SK-N-SH treated with all-trans-retinoic acid at 6 μM for 48 hours (cell line): ENCODE results near the gene SLC13A2.

Source experiments
- ATAC-seq: fragments of 200-7000 bp; cut with Tn5 transposase; 3 replicates; pipeline ENCODE4 v1.9.1; 2020; ENCODE audit warnings: mild to moderate bottlenecking, moderate library complexity
- ARNTL ChIP-seq: fragments of 450-650 bp; formaldehyde crosslinking; IDR thresholded peaks from 2 replicates; pipeline ENCODE4 v1.5.0; 2020; ENCODE audit warnings: low read depth, mild to moderate bottlenecking, moderate library complexity, borderline replicate concordance
- BACH2 ChIP-seq: fragments of 250-450 bp; sonication (Bioruptor Pico); IDR thresholded peaks from 2 replicates; pipeline ENCODE4 v1.9.0; 2021; ENCODE audit warnings: mild to moderate bottlenecking, borderline replicate concordance
- CREB5 ChIP-seq: fragments of 250-450 bp; sonication (Bioruptor Pico); IDR thresholded peaks from 2 replicates; pipeline ENCODE4 v1.5.1; 2020; ENCODE audit warnings: low read depth, mild to moderate bottlenecking, moderate library complexity
- CSDC2 ChIP-seq: fragments of 250-450 bp; sonication (Bioruptor Pico); IDR thresholded peaks from 2 replicates; pipeline ENCODE4 v1.5.0; 2020; ENCODE audit warnings: mild to moderate bottlenecking, moderate library complexity
- CSRNP3 ChIP-seq: fragments of 250-450 bp; sonication (Bioruptor Pico); IDR thresholded peaks from 2 replicates; pipeline ENCODE4 v1.5.1; 2021; ENCODE audit warnings: mild to moderate bottlenecking, moderate library complexity
- ESRRG ChIP-seq: fragments of 250-450 bp; sonication (Bioruptor Pico); IDR thresholded peaks from 2 replicates; pipeline ENCODE4 v1.6.1; 2021; ENCODE audit warnings: mild to moderate bottlenecking
- GLIS3 ChIP-seq: fragments of 250-450 bp; sonication (Bioruptor Pico); IDR thresholded peaks from 2 replicates; pipeline ENCODE4 v1.5.0; 2020; ENCODE audit warnings: mild to moderate bottlenecking, moderate library complexity
- ISL1 ChIP-seq: fragments of 250-450 bp; sonication (Bioruptor Pico); IDR thresholded peaks from 2 replicates; pipeline ENCODE4 v2.1.2; 2022; ENCODE audit warnings: mild to moderate bottlenecking, moderate library complexity
- OSR1 ChIP-seq: fragments of 250-450 bp; sonication (Bioruptor Pico); IDR thresholded peaks from 2 replicates; pipeline ENCODE4 v1.8.0; 2022; ENCODE audit warnings: moderate library complexity, mild to moderate bottlenecking, inconsistent platforms
- PATZ1 ChIP-seq: fragments of 250-450 bp; sonication (Bioruptor Pico); IDR thresholded peaks from 2 replicates; pipeline ENCODE4 v1.8.0; 2020; ENCODE audit warnings: mild to moderate bottlenecking, moderate library complexity, borderline replicate concordance
- POU6F1 ChIP-seq: fragments of 250-450 bp; sonication (Bioruptor Pico); IDR thresholded peaks from 2 replicates; pipeline ENCODE4 v1.8.0; 2021; ENCODE audit warnings: low read depth, mild to moderate bottlenecking, moderate library complexity, borderline replicate concordance
- PPARA ChIP-seq: fragments of 250-450 bp; sonication (Bioruptor Pico); IDR thresholded peaks from 2 replicates; pipeline ENCODE4 v1.5.0; 2020; ENCODE audit warnings: mild to moderate bottlenecking, borderline replicate concordance
- RARB ChIP-seq: fragments of 250-450 bp; sonication (Bioruptor Pico); IDR thresholded peaks from 2 replicates; pipeline ENCODE4 v1.8.0; 2021; ENCODE audit warnings: mild to moderate bottlenecking, moderate library complexity
- SNAI2 ChIP-seq: fragments of 250-450 bp; sonication (Bioruptor Pico); IDR thresholded peaks from 2 replicates; pipeline ENCODE4 v1.5.0; 2020; ENCODE audit warnings: mild to moderate bottlenecking, moderate library complexity
- TCF4 ChIP-seq: fragments of 250-450 bp; sonication (Bioruptor Pico); IDR thresholded peaks from 2 replicates; pipeline ENCODE4 v1.8.0; 2021; ENCODE audit warnings: mild to moderate bottlenecking, moderate library complexity, borderline replicate concordance
- TOX ChIP-seq: fragments of 250-450 bp; sonication (Bioruptor Pico); IDR thresholded peaks from 2 replicates; pipeline ENCODE4 v1.8.0; 2021; ENCODE audit warnings: mild to moderate bottlenecking, moderate library complexity, borderline replicate concordance
- TSHZ2 ChIP-seq: fragments of 250-450 bp; sonication (Bioruptor Pico); IDR thresholded peaks from 2 replicates; pipeline ENCODE4 v1.5.0; 2020; ENCODE audit warnings: mild to moderate bottlenecking, moderate library complexity
- ZC3H10 ChIP-seq: fragments of 250-450 bp; sonication (Bioruptor Pico); IDR thresholded peaks from 2 replicates; pipeline ENCODE4 v1.5.1; 2021; ENCODE audit warnings: mild to moderate bottlenecking, moderate library complexity
- ZFP3 ChIP-seq: fragments of 250-450 bp; sonication (Bioruptor Pico); IDR thresholded peaks from 2 replicates; pipeline ENCODE4 v1.5.0; 2020; ENCODE audit warnings: mild to moderate bottlenecking, moderate library complexity
- ZFP30 ChIP-seq: fragments of 450-650 bp; formaldehyde crosslinking; IDR thresholded peaks from 2 replicates; pipeline ENCODE4 v1.5.0; 2022; ENCODE audit warnings: mild to moderate bottlenecking, moderate library complexity
- ZNF565 ChIP-seq: fragments of 450-650 bp; formaldehyde crosslinking; conservative IDR thresholded peaks from 2 replicates; pipeline ENCODE4 v1.5.0; 2020; ENCODE audit warnings: low read depth, mild to moderate bottlenecking, moderate library complexity
- ZNF70 ChIP-seq: fragments of 450-650 bp; formaldehyde crosslinking; IDR thresholded peaks from 2 replicates; pipeline ENCODE4 v1.5.0; 2020; ENCODE audit warnings: mild to moderate bottlenecking, moderate library complexity
- ZNF8 ChIP-seq: fragments of 450-650 bp; formaldehyde crosslinking; IDR thresholded peaks from 2 replicates; pipeline ENCODE4 v1.5.0; 2020; ENCODE audit warnings: mild to moderate bottlenecking, moderate library complexity

Gene SLC13A2

GRCh38 chr17:28527859-28528258 lies 54.4 kb downstream of the SLC13A2 start:
- ATAC-seq: no peak
- no peak for TF ChIP-seq CSRNP3 (CRISPR knock-in tag)
- TF ChIP-seq ESRRG (CRISPR knock-in tag): no peak
- TF ChIP-seq TOX: no peak
- no peak for TF ChIP-seq ISL1 (CRISPR knock-in tag)
- TF ChIP-seq RARB (CRISPR knock-in tag): no peak
- no peak for TF ChIP-seq ZC3H10 (CRISPR knock-in tag)
- no peak for TF ChIP-seq ZNF70 (CRISPR knock-in tag)
- TF ChIP-seq PPARA: no peak
- no peak for TF ChIP-seq ARNTL (CRISPR knock-in tag)
- no peak for TF ChIP-seq ZNF8 (CRISPR knock-in tag)
- no peak for TF ChIP-seq ZFP30
- no peak for TF ChIP-seq OSR1 (CRISPR knock-in tag)
- TF ChIP-seq CSDC2 (CRISPR knock-in tag): no peak
- no peak for TF ChIP-seq GLIS3 (CRISPR knock-in tag)
- no peak for TF ChIP-seq PATZ1 (CRISPR knock-in tag)
- TF ChIP-seq ZFP3 (CRISPR knock-in tag): no peak
- TF ChIP-seq ZNF565 (CRISPR knock-in tag): no peak
- TF ChIP-seq SNAI2 (CRISPR knock-in tag): no peak
- TF ChIP-seq, all 23 proteins: peak for 0

GRCh38 chr17:28528327-28529012 lies 55.0 kb downstream of the SLC13A2 start:
- no peak for ATAC-seq
- TF ChIP-seq PATZ1 (CRISPR knock-in tag) (no peak), CREB5 (CRISPR knock-in tag) (no peak), ISL1 (CRISPR knock-in tag) (no peak), OSR1 (CRISPR knock-in tag) (no peak), ESRRG (CRISPR knock-in tag) (no peak), TOX (no peak), ZNF8 (CRISPR knock-in tag) (no peak), ZC3H10 (CRISPR knock-in tag) (no peak), GLIS3 (CRISPR knock-in tag) (no peak), TSHZ2 (CRISPR knock-in tag) (no peak), POU6F1 (CRISPR knock-in tag) (no peak), CSDC2 (CRISPR knock-in tag) (no peak), TCF4 (CRISPR knock-in tag) (no peak), ZNF565 (CRISPR knock-in tag) (no peak), BACH2 (CRISPR knock-in tag) (no peak), RARB (CRISPR knock-in tag) (no peak), PPARA (no peak), ZFP30 (no peak)
